HG03460 (cell line): ENCODE measurements around the gene KIRREL3.
A peak's percentile ranks its signal among the peaks of the same experiment; 100 is the strongest.
"Not testable (repeated sequence)": the region's sequence is repeated elsewhere in the genome, so short reads cannot be mapped to it uniquely, and the experiment has no call there.

Experiments
- ATAC-seq: cut with Tn5 transposase; IDR thresholded peaks from one replicate; pipeline ENCODE4 v1.9.1; 2021; ENCODE audit not compliant: unreplicated experiment

KIRREL3 gene

DNA sequence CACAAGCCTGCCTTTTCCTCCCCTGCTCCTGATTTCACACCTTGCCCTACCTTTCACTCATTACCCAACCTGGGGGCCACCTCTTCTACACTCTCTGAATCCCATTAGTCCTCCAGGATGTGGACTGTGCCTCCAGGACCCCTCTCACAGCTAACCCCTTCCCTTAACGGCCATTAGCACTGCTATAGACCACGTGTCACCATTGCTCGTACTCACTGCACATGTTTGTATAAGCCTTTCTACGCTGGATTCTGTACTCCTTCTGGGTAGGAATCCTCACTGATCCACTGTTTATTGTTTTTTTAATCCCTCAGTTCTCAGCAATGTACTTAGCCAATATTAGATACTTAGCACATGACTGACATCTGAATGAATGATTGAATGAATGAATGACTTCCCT lies 40.9 kb downstream of the KIRREL3 start:
- ATAC-seq: no peak

DNA sequence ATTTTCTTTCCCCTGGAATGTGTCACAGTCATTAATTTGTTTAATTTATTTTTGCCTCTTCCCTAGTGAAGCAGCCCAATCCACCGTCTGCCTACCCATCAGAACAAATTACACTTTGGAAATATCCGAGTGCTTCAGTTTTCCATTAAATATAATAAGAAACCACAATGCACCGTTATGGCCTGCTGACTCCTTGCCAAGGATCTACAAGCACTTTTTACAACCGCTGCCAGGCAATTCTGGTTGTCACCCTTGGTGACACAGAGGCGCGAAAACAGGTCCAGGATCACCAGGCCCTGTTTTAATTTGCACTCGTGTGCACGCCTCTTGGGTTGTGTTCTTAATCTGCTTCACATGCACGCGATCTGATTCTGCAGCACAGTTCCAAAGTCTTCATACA lies 43.9 kb downstream of the KIRREL3 start:
- ATAC-seq: no peak

DNA sequence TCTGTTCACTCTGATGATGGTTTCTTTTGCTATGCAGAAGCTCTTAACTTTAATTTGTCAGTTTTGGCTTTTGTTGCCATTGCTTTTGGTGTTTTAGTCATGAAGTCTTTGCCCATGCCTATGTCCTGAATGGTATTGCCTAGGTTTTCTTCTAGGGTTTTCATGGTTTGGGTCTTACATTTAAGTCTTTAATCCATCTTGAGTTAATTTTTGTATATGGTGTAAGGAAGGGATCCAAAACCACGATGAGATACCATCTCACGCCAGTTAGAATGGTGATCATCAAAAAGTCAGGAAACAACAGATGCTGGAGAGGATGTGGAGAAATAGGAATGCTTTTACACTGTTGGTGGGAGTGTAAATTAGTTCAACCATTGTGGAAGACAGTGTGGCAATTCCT lies 48.0 kb downstream of the KIRREL3 start:
- not testable (repeated sequence) for ATAC-seq

DNA sequence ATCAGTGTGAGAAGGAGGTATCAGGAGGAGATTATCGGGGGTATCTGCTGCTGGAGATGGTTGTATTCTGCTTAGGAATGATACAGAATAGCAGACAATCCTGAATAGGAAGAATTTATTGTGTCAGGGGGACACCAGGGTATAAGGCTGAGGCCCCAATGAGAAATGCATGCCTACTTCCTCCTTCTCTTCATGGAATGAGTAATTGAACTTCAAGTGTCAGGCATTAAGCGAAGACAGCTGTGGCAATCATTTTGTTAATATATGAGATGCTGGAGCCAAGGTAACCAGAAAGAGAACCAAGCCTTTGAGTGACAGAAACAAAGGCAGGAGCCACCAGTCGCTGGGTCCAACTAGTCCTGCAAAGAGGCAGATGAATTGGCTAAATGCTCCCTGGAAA lies 49.1 kb downstream of the KIRREL3 start:
- ATAC-seq: no peak

DNA sequence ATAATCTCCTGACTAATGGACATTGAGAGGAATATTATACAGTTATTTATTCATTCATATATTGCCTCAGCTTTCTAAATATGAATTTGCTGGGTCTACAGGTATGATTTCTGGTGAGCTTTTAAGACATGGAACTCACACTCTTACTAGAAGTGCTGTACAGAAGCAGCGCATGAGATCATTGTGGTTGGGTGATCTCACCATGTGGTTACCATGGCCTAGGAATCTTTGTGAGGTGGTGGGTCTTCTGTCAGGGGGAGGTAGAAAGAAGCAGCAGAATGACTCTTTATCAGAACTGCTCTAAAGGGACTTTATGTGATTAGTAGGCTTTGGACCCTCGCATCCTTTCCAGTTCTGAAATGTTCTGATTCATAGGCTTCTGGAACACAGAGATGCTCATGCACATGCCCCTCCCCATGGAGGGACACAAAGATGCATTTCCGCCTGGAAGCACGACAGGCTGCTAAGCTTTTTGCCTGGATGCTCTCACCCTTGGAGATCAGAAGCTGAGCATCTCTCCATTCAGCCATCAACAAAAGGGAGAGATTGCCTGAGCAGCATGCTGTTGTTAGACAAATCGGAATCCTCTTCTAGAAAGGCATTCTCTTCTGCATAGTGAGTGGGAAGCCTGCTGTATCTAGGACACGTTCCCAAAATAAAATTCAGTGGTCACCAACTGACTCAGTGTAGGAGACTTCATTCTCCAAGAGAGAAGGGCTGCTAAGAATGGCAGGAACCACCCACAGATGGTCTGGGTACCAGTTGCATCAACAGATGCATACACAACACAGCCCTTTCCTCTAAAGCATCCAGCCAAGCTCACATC lies 51.3 kb downstream of the KIRREL3 start:
- no peak for ATAC-seq

DNA sequence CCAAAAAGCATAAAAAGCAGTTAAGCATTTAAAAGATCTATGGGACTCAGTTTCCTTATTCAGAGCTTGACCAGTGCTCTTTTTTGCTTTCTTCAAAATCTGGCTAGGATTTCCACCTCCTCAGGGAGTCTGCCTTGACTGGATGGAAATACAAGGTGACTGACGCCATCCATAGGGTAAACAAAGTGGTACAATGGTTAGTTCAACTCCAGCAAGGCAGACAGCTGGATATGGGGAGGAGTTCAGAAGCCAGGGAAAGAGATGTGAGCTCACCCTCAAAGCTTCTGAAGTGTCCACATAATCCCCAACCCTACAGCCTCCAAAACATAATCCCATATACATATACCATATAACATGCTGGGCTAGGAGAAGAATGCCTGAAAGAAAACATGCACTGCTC lies 52.0 kb downstream of the KIRREL3 start:
- no peak for ATAC-seq

DNA sequence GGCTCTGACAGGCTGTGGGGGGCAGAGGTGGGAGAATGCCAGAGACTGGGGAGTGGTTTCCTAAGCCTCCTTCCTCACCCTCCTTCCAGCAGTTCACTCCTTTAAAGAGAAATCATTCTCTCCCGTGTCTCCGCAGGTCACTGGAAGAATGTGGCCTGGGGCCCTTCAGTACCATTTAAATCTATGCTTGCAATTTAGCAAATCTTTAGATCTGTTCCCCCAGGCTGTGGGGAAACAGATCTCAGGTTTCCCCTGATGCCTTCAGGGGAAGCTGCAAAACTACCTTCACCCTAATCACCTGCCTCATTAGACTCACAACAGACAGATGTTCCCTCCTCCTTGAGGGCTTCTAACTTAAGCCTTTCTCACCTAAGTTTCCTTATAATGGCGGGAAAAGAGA lies 55.3 kb downstream of the KIRREL3 start:
- ATAC-seq: no peak

DNA sequence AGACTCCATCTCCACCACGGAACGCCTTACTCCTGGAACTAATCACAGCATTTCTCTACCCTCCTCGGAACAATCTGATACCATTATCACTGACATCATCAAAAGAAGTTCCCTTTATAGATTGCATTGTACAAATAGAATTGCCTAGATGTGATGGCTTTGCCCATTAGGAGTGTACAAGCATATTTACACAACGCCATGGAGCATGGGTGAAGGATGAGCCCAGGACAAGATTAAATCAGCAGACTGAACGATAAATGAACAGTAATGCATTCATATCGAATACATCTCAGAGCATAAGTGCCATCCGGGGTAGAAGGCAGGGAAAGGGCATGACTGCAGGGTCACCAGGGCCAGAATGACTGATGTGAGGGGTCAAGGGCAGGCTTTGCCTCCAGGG lies 57.3 kb downstream of the KIRREL3 start:
- ATAC-seq: no peak

DNA sequence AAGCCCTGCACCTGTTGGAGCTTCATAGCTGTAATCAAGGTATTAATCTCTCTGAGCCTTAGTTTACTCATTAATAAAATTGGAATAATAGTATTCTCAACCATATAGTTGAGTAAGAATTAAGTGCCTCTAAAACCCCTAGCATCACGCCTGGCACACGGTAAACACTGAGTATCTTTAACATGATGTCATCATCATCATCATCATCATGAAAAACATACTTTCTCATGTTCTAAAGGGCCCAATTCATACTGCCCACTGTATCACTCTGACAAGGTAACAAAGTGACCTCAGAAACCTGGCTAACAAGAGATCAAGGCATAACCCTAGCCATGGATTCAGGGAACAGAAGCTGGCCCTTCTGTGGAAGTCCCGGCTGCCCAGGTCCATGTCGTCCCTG lies 58.4 kb downstream of the KIRREL3 start:
- ATAC-seq: no peak

DNA sequence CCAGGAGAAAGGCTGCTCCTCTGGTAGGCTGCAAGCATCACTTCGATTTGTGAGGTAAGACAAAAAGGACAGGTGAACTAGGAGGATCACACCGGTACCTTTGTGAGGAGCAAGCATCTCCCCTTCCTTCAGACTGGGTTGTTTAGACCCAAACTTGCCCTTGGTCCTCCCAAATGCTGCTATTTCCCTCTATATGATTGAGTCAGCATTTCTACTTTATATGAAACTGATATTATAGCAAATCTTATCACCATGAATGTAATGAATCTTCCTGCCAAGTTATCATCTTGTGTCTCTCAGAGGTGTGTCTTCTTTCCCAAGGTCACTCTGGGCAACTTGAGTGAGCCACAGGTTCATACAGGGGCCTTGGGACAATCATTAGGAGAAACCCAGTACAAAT lies 61.0 kb downstream of the KIRREL3 start:
- no peak for ATAC-seq

DNA sequence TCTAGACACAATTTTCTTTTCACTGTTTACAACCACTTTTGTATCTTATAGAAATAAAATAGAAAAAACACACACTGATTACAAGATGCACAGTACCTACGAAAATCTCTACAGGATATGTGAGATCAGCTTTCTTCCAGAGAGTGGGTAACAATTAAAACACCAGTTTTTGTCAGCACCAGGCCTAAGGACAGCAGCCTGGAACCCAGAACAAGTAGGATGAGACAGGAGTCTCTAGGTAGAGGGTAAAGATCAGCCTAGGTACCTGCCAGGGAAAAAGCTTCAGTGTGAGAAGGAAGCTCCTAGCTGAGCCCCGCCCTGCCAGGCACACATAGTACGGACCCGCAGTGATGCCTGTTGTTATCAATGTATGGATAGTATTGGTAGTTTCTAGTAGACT lies 61.9 kb downstream of the KIRREL3 start:
- no peak for ATAC-seq

DNA sequence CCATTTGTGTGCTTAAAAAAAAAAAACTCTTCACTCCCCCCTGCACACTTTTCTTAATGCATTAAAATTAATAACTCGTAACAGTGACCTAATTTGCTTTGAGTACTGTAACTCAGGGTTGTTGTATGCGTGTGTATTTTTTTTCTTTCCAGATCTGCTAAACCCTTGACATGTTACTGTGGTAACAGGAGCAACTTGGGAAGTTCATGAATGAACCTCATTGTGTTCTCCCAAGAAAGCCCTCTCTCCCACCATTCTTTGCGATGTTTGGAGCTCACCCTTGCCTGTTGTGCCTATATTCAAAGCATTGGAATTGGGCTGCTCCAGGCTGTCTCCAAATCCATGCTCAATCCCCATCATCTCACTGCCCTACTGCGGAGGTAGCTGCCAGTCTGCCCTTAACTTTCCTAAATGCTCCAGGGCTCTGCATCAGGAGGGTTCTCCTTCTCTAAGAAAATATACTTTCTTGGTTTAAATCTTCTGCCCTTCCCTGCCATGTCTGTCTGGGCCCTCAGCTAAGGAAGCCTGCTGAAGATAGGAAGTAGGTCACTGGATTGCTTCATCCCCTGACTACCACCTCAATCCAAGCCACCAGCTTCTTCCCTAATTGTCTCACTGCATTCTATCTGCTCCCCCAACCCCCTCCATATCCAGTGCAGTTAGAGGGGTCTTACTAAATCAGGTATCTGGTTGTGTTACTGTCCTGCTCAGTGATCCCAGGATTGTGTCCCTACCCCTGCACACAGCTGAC lies 70.3 kb downstream of the KIRREL3 start:
- no peak for ATAC-seq

DNA sequence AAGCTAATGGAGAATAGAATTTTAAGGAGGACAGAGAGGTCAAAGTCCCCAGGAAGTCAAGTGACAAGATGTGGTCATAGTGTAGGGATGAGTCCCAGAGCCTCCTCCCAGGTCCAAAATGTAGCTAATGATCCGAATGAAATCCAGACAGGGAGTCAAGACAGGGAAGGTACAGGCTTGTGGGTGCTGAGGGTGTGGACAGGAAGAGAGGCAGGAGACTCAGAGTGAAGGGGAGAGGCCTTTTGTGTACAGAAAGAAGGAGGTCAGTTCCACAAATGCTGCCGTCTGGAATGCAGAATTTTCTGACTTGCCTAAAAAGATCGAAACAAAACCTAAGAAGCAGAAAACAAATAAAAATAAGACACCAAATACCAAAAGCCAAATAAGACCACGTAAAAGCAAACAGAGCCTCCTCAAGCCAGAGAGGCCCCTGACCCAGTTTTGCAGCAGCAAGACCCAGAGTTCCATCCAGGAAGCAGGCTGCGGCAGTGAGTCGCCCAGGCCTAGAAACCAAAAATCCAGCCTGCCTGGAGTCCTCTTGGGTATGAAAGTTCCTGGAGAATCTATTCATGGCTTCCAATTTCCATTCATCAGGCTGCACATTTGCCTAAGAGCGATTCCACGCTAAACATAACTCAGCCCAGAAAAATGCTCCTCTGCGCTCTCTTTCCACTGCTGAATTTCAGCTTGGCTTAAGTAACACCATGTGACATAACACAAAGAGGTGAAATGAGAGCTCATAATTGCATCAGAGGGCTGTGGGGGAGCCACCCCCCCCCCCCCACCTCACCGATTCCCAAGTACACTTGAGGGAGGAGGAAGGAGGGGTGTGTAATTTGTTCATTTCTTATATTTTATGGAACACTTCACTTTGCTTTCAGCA lies 71.2 kb downstream of the KIRREL3 start:
- ATAC-seq: no peak

DNA sequence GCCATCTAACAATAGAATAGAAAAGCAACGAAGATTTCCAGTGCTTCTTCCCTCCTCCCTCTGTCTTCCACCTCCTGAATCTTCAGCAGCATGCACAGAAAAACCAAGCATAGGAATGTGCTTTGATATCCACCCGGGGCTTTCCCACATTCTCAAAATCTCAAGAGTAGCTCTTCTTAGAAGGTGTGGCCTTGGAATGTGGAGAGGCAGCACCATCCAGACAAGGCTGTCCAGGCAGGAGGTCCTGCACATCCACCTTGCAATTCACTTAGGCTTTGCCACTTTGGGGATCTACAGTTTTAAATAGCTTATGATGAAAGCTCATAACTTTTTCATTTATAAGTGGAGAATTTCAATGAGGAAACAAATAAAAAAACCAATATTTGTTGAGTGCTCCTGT lies 72.9 kb downstream of the KIRREL3 start:
- no peak for ATAC-seq

DNA sequence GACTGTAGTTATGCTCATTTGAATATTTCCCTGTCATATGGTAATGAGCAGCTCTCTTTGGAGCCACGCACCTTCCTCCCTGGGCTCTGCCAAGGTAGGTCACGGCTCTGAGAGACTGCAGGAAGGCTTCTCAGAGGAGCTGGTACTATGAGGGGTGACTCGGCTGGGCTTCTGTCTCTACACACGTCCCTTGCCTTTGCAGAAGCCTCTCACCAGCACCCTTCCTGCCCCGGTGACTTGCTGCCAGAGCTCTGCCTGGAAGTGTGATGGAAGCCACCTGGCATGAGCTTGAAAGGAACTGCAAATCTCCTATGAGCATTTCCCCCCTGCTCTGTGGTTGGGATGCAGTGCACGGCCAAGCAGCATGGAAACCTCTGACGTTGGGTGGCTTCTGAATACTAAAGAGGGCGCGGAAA lies 74.2 kb downstream of the KIRREL3 start:
- no peak for ATAC-seq

DNA sequence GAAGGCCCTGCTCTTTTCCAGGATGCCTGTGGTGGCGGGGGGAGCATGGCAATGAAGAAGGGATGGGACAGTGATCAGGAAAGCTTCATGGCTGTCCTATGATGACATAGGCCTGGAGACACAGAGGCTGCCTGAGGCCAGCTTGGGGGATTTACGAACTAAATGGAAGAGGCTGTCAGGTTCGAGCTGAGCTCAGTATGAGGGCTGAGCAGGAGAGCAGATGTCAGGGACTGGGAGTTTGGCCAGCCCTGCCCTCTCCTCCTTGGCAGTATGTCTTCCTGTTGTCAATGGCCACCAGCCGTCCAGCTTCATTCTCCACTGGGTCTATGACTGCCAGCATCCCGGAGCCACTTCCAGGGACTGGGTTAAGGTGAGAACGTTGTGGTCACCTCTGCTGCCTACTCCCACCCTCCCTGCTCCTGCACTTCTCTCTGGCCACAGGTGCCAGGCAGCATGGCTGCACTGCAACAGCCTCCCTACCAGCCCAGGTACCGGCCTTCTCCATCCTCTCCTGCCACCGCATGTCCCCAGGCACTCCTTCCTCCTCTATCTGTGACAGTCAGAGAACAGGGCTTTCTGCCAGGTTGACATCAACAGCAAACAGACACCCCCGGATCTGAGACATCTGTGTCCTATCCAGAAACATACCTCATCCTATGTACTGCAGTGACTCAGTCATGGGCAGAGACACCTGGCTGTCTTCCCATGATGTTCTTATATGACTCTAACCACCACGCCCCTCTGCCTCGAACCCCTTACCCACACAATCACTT lies 75.1 kb downstream of the KIRREL3 start:
- no peak for ATAC-seq

DNA sequence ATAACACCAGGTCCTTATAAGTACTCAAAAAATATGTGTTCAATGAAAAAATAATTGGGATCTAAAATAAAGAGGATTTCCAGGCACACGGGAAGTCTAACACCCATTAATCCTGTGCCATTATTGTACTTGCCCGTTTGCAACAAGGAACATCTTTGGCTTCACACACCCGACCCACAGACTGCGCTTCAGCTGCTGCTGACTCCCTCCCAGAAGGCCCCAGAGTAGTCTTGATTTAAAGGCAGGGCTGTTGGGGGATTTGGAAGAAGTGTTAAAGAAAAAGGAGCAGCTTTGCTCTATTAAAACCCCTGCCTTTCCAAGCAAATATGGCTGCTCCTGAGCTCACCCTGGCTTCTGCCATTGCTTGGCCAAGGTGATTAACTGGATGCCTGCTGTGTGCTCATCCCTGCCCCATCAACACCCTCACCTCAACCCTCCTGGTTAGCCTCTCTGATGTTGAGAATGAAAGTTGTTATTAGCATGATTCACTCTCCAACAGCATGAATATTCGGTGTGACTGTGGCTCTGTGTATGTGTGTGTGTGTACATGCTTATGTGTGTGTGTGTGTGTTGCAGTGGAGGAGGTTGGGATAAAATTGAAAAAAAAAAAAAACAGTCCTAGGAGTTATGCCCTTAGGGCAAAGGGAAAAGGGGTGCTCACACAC lies 76.1 kb downstream of the KIRREL3 start:
- ATAC-seq: no peak

DNA sequence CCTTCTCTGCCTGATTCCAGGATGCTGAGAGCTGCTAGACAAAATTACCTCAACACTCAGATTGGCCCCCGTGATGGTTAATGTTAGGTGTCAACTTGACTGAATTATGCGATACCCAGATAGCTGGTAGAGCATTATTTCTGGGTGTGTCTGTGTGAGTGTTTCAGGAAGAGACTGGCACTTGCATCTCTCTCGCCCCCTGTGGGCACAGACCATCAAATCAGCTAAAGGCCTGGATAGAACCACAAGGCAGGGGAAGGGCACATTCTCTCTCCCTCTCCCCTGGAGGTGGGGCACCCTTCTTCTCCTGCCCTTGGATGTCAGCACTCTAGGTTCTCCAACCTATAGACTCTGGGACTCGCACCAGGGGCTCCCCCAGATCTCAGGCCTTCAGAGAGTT lies 79.7 kb downstream of the KIRREL3 start:
- no peak for ATAC-seq

DNA sequence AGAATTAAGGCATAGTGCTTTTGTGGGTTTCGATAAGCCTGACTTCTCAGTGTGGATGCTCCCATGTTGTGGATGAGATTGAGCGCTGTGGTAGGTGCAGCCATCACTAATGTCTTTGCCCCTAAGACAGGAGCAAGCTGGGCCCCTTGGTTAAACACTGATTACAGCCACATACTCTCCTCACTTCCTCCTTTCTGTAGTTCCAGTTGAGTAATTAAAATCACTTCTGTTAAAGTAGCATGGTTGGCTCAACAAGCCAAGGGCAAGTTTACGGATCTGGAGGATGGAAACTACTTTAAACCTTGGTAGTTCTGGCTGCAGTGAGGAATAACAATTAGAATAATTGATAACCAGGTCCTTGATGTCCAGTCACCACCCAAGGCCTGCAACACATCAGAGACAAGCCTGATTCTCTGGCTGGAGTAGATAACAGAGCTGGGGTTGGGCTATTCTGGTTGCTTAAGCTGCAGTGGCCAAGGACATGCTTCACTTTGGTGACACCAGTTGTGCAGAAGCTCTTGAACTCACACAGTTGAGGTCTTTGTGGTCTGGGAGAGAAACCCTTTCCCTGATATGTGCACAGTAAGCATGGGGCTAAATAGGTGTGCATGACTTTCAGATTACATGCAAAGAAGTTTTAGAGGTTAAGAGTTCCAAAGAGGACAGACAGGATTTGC lies 81.3 kb downstream of the KIRREL3 start:
- peak; percentile 50 for ATAC-seq

DNA sequence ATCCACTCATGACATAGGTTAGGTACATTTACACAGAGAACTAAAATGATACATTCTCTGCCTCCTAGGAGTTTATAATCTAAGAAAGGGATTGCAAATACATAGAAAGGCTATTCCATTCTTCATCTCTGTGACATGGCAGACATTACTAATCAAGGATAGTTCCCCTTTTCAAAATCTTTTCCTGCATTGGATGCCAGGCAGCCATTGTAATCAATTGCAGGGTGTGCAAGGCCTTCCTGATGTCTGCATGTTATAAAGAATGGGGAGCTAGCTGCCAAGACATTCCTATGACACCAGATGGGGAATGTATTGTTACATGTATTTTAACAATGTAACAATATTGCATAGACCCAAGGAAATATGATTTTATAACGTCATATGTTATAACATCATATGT lies 82.0 kb downstream of the KIRREL3 start:
- ATAC-seq: no peak
